Left lung (tissue), 10 donors: ENCODE results near the gene CAMTA1. TPM values are rescaled to one million over a fixed set of nuclear protein-coding genes. Genes with fewer than 3 reads are reported as not detected.

Experiments used
- ATAC-seq: fragments of 200-7000 bp; cut with Tn5 transposase; one replicate; pipeline ENCODE4 v1.9.1; 2020; ENCODE audit warnings: moderate library complexity
- DNase-seq, 4 donors: peaks; one replicate each; pipeline ENCODE4 v3.0.0-alpha.2; 2013 to 2020
- H3K27ac ChIP-seq, 2 donors: fragments of 200-600 bp; sonication (generic) in 1 of 2; one replicate each; pipeline versions ENCODE4 v1.5.0 to v1.8.0; 2020 to 2021
- H3K27me3 ChIP-seq, 2 donors: fragments of 200-600 bp; sonication (generic) in 1 of 2; one replicate each; pipeline versions ENCODE4 v1.5.0 to v1.8.0; 2020 to 2021
- H3K36me3 ChIP-seq, 2 donors: fragments of 200-600 bp; sonication (generic) in 1 of 2; one replicate each; pipeline versions ENCODE4 v1.5.0 to v1.8.0; 2020 to 2021
- H3K4me1 ChIP-seq, 2 donors: fragments of 200-600 bp; one replicate each; pipeline ENCODE4 v1.8.0; 2021
- H3K4me3 ChIP-seq, 2 donors: fragments of 200-600 bp; sonication (generic) in 1 of 2; one replicate each; pipeline versions ENCODE4 v1.5.0 to v1.8.0; 2020 to 2021; ENCODE audit warnings: mild to moderate bottlenecking in 1 of 2
- H3K9me3 ChIP-seq, 2 donors: fragments of 200-600 bp; sonication (generic) in 1 of 2; one replicate each; pipeline versions ENCODE4 v1.5.0 to v1.8.0; 2020 to 2021
- intact Hi-C, 2 donors: fragments of 100-400 bp; cut with DNase I; formaldehyde crosslinking; loops; one replicate each; pipeline versions ENCODE4 v1.11.2 to v1.14.2; 2022
- polyA plus RNA-seq, 6 donors: library from polyadenylated mRNA; unstranded; fragments of 120-200 nt; gene quantifications; one replicate each; pipeline ENCODE4 v1.2.1, GENCODE V29; 2013; ENCODE audit not compliant: insufficient read length in 6 of 6
- total RNA-seq, 2 donors: library from RNA; stranded (reverse); fragmentation: NEBNext Ultra II Directional; extraction: Animal tissue kit (Norgen Biotek cat#: 25700); gene quantifications; one replicate each; pipeline ENCODE4 v1.2.1, GENCODE V29; 2021
- TF ChIP-seq, protein P1 (sequence below), 2 donors: fragments of 200-600 bp; sonication (generic) in 1 of 2; IDR thresholded peaks; one replicate each; pipeline versions ENCODE4 v1.5.0 to v1.8.0; 2021; ENCODE audit warnings: antibody characterized with exemption in 2 of 2
- donor health status: DM: no; HTN: yes; CAD: no.
- donor health status: DM: no; HTN: no; CAD: no.

CAMTA1 gene
- total and polyA plus RNA-seq, 8 donors, result 42.7 to 69.1 (median 49.4) TPM

DNA sequence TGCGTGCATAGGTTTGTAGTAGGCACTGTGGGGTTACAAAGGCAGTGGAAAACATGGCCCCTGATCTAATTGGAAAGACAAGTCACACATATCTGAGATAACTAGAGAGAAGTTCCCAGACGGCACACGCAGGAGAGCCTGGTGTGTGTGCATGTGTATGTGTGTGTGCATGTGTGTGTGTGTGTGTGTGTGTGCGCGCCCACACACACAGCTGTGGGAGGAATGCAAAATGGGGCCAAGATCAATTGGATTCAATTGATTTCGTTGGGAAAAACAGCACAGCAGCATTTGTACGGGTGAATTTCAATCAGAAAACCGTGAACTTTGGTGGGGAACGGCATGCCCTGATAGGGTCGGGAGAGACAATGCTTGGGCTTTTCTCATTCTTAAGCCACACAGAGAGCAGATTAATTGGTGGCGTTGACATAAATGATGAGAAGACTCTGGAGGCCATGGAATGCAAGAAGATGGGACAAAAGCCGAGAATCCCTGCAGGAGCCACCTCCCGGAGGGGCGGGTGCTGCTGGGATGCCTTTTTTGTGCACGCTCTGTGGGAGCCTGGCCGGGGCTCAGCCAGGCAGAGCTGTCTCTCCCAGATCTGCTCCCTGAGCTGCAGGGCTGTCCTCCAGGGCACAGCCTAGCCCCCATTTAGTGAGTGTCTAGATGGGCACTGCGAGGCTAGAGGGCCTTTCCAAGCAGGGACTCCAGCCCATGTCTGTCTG is 322.0 kb downstream of the CAMTA1 start:
- Histone ChIP-seq H3K4me1 (no peaks in the 10 kb centered on the region), H3K4me3 (no peak overlapping the region), H3K36me3 (no peaks in the 10 kb centered on the region), H3K27me3 (peaks cover 0 to 40% of the 10 kb centered on the region in 2 donors), H3K27ac (no peak overlapping the region), H3K9me3 (no peaks in the 10 kb centered on the region)
- intact Hi-C loops, result no loop called here
- TF ChIP-seq, protein P1, sequence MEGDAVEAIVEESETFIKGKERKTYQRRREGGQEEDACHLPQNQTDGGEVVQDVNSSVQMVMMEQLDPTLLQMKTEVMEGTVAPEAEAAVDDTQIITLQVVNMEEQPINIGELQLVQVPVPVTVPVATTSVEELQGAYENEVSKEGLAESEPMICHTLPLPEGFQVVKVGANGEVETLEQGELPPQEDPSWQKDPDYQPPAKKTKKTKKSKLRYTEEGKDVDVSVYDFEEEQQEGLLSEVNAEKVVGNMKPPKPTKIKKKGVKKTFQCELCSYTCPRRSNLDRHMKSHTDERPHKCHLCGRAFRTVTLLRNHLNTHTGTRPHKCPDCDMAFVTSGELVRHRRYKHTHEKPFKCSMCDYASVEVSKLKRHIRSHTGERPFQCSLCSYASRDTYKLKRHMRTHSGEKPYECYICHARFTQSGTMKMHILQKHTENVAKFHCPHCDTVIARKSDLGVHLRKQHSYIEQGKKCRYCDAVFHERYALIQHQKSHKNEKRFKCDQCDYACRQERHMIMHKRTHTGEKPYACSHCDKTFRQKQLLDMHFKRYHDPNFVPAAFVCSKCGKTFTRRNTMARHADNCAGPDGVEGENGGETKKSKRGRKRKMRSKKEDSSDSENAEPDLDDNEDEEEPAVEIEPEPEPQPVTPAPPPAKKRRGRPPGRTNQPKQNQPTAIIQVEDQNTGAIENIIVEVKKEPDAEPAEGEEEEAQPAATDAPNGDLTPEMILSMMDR (IDR thresholded peaks at IDR 0.05), result no peak
- ATAC-seq (no peak), DNase-seq (no peak)

DNA sequence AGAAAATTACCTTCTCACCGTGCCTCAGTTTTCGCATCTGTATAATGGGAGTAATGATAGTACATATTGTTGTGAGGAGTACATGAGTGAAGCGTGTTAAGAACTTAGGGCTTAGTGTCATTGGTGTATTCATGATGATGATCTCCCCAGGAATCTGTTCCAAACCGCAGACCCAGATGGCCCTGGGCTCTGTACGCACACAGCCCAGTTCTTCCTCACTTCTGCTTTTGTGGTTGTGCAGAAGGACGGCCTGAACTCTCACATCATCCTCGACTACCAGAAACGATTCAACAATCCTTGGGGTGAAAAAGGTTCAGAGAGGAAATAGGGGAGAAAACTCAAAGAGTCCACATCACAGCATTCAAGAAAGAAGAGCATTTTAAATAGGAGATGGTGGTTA is 323.0 kb downstream of the CAMTA1 start:
- peaks cover 0 to 40% of the 10 kb centered on the region in 2 donors for H3K27me3 ChIP-seq
- no peak for ATAC-seq
- H3K4me1 ChIP-seq, result no peaks in the 10 kb centered on the region
- H3K9me3 ChIP-seq, result no peaks in the 10 kb centered on the region
- H3K36me3 ChIP-seq, result no peaks in the 10 kb centered on the region
- no peak overlapping the region for H3K27ac ChIP-seq
- H3K4me3 ChIP-seq, result no peak overlapping the region
- intact Hi-C loops, result no loop called here
- DNase-seq, result no peak
- TF ChIP-seq, protein P1 (IDR thresholded peaks at IDR 0.05), result no peak

DNA sequence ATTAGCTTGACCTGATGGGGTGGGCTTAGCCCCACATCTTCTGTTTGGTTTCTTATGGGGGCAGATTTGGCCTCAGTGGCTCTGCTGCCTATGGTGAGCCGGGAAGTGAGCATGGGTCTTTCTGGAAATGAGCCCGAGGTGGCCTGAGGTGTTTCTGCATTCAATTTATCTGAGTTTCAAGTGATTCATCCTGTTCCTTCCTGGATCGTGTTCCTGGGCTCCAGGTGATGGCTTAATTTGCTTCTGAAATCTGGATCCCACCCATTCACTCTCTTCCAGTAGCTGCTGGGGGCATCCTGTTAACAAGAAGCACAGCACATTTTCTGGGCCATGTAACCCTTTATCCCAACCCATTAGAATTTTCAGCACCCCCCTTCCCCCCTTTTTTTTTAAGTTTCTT is 324.6 kb downstream of the CAMTA1 start:
- DNase-seq (no peak), ATAC-seq (no peak)
- intact Hi-C loops, result no loop called here
- Histone ChIP-seq H3K4me3 (no peak overlapping the region), H3K27me3 (peaks cover 0 to 40% of the 10 kb centered on the region in 2 donors), H3K36me3 (no peaks in the 10 kb centered on the region), H3K9me3 (peaks cover 0 to 2% of the 10 kb centered on the region in 2 donors), H3K27ac (no peak overlapping the region), H3K4me1 (no peaks in the 10 kb centered on the region)
- TF ChIP-seq, protein P1 (IDR thresholded peaks at IDR 0.05), result no peak

DNA sequence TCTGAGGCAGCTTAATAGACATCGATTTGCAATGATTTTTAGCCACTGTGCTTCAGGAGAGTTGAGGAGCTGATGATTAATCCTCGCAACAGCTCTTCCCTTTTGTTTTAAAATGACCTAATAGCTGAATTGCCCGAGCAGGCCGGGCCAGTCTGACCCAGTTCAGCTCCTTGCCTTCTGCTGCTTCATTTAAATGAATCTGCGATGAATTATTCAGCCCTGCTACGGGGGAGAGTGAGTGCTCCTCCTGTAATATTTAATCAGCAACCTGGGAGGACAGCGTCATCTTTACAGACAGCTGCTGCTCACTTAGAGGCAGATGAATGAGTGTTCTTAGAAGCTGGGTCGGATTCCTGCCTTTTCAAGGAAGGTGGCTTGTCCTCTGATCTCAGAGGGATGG is 325.1 kb downstream of the CAMTA1 start:
- intact Hi-C loops, result no loop called here
- no peak for DNase-seq

DNA sequence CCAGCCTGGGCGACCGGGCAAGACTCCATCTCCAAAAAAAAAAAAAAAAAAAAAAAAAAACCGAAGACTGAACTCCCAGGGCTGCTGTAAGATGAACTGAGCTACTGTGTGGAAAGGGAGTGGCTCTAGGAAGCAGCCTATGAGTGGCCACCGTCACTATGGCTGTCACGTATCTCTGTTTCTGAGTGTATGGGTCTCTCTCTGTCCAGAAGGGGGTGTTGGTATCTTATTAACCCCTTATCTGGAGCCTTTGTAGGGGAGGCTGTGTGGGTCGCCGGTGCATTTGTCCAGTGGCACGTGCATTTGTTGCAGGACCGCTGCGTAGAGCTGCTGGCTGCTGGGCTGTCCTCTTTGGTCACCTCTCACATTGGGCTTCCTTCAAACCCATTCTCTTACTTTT is 326.6 kb downstream of the CAMTA1 start:
- Histone ChIP-seq H3K4me3 (no peak overlapping the region), H3K9me3 (peaks cover 0 to 4% of the 10 kb centered on the region in 2 donors), H3K27me3 (peaks cover 0 to 35% of the 10 kb centered on the region in 2 donors), H3K4me1 (no peaks in the 10 kb centered on the region), H3K36me3 (no peaks in the 10 kb centered on the region), H3K27ac (no peak overlapping the region)
- intact Hi-C loops, result no loop called here
- DNase-seq (no peak), ATAC-seq (no peak)
- TF ChIP-seq, protein P1 (IDR thresholded peaks at IDR 0.05), result no peak

More for the DNA sequence above, 325.1 kb downstream of the CAMTA1 start:
- no peak for ATAC-seq
- Histone ChIP-seq H3K4me1 (no peaks in the 10 kb centered on the region), H3K27me3 (peaks cover 0 to 40% of the 10 kb centered on the region in 2 donors), H3K36me3 (no peaks in the 10 kb centered on the region), H3K4me3 (no peak overlapping the region), H3K9me3 (peaks cover 0 to 2% of the 10 kb centered on the region in 2 donors), H3K27ac (no peak overlapping the region)
- TF ChIP-seq, protein P1 (IDR thresholded peaks at IDR 0.05), result no peak
